ENCODE results near the gene CUL7. TPM values are rescaled to one million over a fixed set of nuclear protein-coding genes. Genes with fewer than 3 reads are reported as not detected.

Gene CUL7
- total RNA-seq, 4 donors from 2014 or later, result 10.9 to 16.6 (median 13.5) TPM

DNA sequence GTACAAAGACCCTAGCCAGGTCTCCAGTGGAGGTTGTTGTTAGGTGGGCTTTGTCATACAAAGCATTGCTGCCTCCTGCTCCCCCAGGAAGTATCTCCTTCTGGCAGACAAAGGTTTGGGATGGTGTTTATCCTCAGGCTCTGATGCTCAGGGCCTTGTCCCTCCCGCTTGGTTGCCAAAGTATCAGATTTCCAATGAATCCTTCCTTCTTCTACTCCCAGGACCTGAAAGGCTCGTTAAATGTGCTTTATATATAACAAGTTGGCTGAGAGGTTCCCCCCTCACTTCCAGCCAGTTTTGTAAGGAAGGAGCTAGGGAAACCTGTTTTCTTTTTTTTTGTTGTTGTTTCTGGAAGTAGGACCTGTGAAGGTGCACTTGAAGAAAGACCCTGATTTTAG is 36.9 kb upstream of the CUL7 start:
- H3K4me1 ChIP-seq, result peaks cover 0 to 19% (median 0%) of the 10 kb centered on the region in 3 donors
- H3K9me3 ChIP-seq, result no peaks in the 10 kb centered on the region
- WGBS, 2 donors (ENCODE audit: low coverage in 1 of 2), result 58 to 80% methylated on average over 1 to 2 of the region's 2 CpGs
- no peak for ATAC-seq
- no peaks in the 10 kb centered on the region for H3K36me3 ChIP-seq
- no peaks in the 10 kb centered on the region for H3K27me3 ChIP-seq
- no peak overlapping the region for H3K4me3 ChIP-seq
- TF ChIP-seq POLR2AphosphoS5 (IDR thresholded peaks at IDR 0.05), result no peak
- no peak for TF ChIP-seq EP300 (IDR thresholded peaks at IDR 0.05)
- TF ChIP-seq POLR2A (IDR thresholded peaks at IDR 0.05), result no peak
- TF ChIP-seq, protein P1, sequence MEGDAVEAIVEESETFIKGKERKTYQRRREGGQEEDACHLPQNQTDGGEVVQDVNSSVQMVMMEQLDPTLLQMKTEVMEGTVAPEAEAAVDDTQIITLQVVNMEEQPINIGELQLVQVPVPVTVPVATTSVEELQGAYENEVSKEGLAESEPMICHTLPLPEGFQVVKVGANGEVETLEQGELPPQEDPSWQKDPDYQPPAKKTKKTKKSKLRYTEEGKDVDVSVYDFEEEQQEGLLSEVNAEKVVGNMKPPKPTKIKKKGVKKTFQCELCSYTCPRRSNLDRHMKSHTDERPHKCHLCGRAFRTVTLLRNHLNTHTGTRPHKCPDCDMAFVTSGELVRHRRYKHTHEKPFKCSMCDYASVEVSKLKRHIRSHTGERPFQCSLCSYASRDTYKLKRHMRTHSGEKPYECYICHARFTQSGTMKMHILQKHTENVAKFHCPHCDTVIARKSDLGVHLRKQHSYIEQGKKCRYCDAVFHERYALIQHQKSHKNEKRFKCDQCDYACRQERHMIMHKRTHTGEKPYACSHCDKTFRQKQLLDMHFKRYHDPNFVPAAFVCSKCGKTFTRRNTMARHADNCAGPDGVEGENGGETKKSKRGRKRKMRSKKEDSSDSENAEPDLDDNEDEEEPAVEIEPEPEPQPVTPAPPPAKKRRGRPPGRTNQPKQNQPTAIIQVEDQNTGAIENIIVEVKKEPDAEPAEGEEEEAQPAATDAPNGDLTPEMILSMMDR (IDR thresholded peaks at IDR 0.05), result no peak
- H3K27ac ChIP-seq, result no peak overlapping the region

DNA sequence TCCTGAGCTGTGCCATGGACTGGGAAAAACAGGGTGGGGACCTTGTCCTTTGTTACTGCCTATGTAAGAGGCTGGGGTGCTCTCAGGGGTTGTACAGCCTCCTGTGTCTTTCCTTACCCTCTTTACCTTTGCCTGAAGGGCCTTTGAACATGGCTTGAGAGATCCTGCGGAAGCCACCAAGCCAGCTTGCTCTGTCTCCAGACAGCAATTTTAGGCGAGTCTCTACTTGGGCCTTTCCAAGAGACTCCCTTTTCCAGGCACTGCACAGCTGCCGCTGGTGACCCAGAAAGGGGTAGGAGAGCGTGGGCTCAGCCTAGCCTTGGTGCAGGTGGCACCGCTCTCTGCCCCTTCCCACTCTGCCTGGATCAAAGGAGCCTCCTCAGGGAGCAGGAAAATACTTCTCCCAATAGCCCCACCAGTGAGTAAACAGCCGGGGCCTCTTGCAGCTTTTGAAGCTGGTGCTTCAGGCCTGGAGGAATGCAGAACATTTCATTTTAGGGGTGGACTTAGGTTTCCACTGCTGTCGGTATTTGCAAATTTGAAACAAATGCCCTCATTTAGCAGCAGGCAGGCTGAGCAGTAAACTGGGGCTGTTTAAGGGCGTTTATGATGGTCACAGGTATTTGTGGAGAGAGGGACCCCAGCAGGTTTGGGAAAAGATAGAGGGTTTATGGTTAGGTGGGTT is 36.4 kb upstream of the CUL7 start:
- ATAC-seq, result no peak
- no peak overlapping the region for H3K4me3 ChIP-seq
- 71 to 79% methylated on average over 2 to 3 of the region's 8 CpGs for WGBS, 2 donors (ENCODE audit: low coverage in 1 of 2)
- no peaks in the 10 kb centered on the region for H3K27me3 ChIP-seq
- peaks cover 0 to 19% (median 0%) of the 10 kb centered on the region in 3 donors for H3K4me1 ChIP-seq
- H3K9me3 ChIP-seq, result no peaks in the 10 kb centered on the region
- H3K36me3 ChIP-seq, result no peaks in the 10 kb centered on the region
- H3K27ac ChIP-seq, result no peak overlapping the region
- TF ChIP-seq, protein P1 (IDR thresholded peaks at IDR 0.05), result no peak

DNA sequence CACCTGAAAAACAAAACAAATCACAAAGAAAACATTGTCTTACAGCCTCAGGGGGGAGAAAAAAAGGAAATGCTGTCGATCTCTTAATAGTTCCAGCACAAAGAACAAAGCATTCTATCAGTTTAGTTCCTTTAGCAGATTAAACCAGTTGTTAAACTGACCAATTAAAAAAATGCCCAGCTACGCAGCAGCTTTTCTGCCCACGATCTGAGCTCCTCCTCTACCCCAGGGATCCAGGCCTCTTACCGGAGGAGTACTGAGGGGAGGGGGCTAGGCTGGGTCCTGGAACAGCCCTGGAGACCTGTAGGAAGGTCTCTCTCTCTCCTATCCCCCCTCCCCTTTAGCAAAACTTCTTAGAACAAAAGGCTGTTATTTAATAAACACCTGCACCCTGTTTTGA is 35.8 kb upstream of the CUL7 start:
- TF ChIP-seq, protein P1 (IDR thresholded peaks at IDR 0.05), result no peak
- TF ChIP-seq EP300 (IDR thresholded peaks at IDR 0.05) (no peak), POLR2A (IDR thresholded peaks at IDR 0.05) (no peak), POLR2AphosphoS5 (IDR thresholded peaks at IDR 0.05) (no peak)
- no peaks in the 10 kb centered on the region for H3K9me3 ChIP-seq
- ATAC-seq, result no peak
- WGBS, 2 donors (ENCODE audit: low coverage in 1 of 2), result 68 to 71% methylated on average over 4 of the region's 4 CpGs
- no peak overlapping the region for H3K27ac ChIP-seq
- H3K36me3 ChIP-seq, result no peaks in the 10 kb centered on the region
- peaks cover 0 to 16% (median 0%) of the 10 kb centered on the region in 3 donors for H3K4me1 ChIP-seq
- no peak overlapping the region for H3K4me3 ChIP-seq
- H3K27me3 ChIP-seq, result no peaks in the 10 kb centered on the region

DNA sequence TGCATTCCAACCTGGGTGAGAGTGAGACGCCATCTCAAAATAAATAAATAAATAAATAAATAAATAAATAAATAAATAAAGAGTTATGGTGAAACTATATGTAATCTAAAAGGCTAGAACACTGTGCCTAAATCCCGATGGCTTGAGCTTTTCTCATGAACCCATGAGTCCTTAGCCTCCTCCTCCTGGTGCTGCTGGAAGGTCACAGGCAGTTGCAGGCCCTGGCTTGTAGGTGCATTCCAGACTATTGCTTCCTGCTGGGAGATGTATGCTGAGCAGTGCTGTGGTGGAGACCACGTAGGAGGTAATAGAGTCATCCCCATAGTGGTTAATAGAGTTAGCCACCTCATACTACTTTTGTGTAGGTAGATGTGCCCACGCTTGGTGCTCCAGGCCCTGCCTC is 35.0 kb upstream of the CUL7 start:
- WGBS, 2 donors (ENCODE audit: low coverage in 1 of 2), result 80 to 90% methylated on average over 1 to 4 of the region's 4 CpGs
- H3K4me1 ChIP-seq, result peaks cover 0 to 9% (median 0%) of the 10 kb centered on the region in 3 donors
- TF ChIP-seq POLR2AphosphoS5 (IDR thresholded peaks at IDR 0.05) (no peak), EP300 (IDR thresholded peaks at IDR 0.05) (no peak), POLR2A (IDR thresholded peaks at IDR 0.05) (no peak)
- TF ChIP-seq, protein P1 (IDR thresholded peaks at IDR 0.05), result no peak

DNA sequence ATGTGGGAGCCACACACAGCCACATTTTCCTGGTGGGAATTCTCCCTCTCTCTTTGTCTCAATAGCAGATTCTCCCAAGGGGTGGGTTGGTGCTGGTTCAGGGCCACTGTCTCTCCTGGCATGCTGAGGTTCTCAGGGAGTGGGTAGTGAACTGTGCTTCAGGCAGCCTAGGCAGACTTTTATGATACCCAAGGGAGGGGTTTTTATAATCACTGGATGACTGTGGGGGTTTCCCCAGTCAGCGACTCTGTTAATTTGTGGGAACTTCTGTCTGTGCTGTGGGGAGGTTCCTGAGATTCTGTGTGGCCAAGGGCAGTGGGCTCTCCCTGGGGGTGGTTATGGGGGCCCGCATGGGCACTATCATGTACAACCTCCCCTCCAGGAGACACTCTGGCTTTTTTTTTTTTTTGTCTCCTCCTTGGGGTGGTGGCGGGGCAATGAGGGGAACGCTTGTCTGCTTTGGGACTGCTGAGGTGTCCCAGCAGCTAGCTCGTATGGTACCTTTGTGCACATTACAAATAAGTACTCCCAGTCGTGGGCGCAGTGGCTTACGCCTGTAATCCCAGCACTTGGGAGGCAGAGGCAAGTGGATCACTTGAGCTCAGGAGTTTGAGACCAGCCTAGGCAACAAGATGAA is 32.5 kb upstream of the CUL7 start:
- Histone ChIP-seq H3K27me3 (no peaks in the 10 kb centered on the region), H3K36me3 (no peaks in the 10 kb centered on the region), H3K4me3 (no peak overlapping the region), H3K4me1 (no peaks in the 10 kb centered on the region), H3K27ac (no peak overlapping the region), H3K9me3 (no peaks in the 10 kb centered on the region)
- 87% methylated on average over 3 of the region's 8 CpGs; no CpG with 5 or more reads in 1 of the 2 donors for WGBS, 2 donors (ENCODE audit: low coverage in 1 of 2)
- no peak for ATAC-seq
- TF ChIP-seq POLR2AphosphoS5 (IDR thresholded peaks at IDR 0.05) (no peak), POLR2A (IDR thresholded peaks at IDR 0.05) (no peak), EP300 (IDR thresholded peaks at IDR 0.05) (no peak)
- TF ChIP-seq, protein P1 (IDR thresholded peaks at IDR 0.05), result no peak

More for the DNA sequence above, 35.0 kb upstream of the CUL7 start:
- Histone ChIP-seq H3K36me3 (no peaks in the 10 kb centered on the region), H3K4me3 (no peak overlapping the region), H3K27ac (no peak overlapping the region), H3K27me3 (no peaks in the 10 kb centered on the region), H3K9me3 (no peaks in the 10 kb centered on the region)
- ATAC-seq, result no peak
